Memory B cell (primary cell): ENCODE measurements around the gene ERAL1.
"Not testable (repeated sequence)": the region's sequence is repeated elsewhere in the genome, so short reads cannot be mapped to it uniquely, and the experiment has no call there.

ENCODE experiments used
- ATAC-seq: fragments of 150-1000 bp; cut with Tn5 transposase; 2 replicates; pipeline ENCODE4 v1.10.0; 2021; ENCODE audit warnings: low read depth, mild to moderate bottlenecking, moderate library complexity
- DNase-seq, 2 donors: peaks; one replicate each; pipeline ENCODE4 v3.0.0; 2022; ENCODE audit warnings: low spot score in 2 of 2
- H3K27ac Mint-ChIP-seq: one replicate; pipeline ENCODE4 v1.8.0; 2022; ENCODE audit warnings: mild to moderate bottlenecking, moderate library complexity, mixed read lengths
- H3K27me3 Mint-ChIP-seq: one replicate; pipeline ENCODE4 v1.8.0; 2022; ENCODE audit warnings: mixed read lengths
- H3K36me3 Mint-ChIP-seq: one replicate; pipeline ENCODE4 v1.8.0; 2022; ENCODE audit warnings: mild to moderate bottlenecking, mixed read lengths
- H3K4me1 Mint-ChIP-seq: one replicate; pipeline ENCODE4 v1.8.0; 2022; ENCODE audit warnings: mixed read lengths
- H3K4me3 Mint-ChIP-seq: one replicate; pipeline ENCODE4 v1.8.0; 2022; ENCODE audit warnings: mild to moderate bottlenecking, moderate library complexity, mixed read lengths
- H3K9me3 Mint-ChIP-seq: one replicate; pipeline ENCODE4 v1.8.0; 2022; ENCODE audit warnings: mixed read lengths

Gene ERAL1

DNA sequence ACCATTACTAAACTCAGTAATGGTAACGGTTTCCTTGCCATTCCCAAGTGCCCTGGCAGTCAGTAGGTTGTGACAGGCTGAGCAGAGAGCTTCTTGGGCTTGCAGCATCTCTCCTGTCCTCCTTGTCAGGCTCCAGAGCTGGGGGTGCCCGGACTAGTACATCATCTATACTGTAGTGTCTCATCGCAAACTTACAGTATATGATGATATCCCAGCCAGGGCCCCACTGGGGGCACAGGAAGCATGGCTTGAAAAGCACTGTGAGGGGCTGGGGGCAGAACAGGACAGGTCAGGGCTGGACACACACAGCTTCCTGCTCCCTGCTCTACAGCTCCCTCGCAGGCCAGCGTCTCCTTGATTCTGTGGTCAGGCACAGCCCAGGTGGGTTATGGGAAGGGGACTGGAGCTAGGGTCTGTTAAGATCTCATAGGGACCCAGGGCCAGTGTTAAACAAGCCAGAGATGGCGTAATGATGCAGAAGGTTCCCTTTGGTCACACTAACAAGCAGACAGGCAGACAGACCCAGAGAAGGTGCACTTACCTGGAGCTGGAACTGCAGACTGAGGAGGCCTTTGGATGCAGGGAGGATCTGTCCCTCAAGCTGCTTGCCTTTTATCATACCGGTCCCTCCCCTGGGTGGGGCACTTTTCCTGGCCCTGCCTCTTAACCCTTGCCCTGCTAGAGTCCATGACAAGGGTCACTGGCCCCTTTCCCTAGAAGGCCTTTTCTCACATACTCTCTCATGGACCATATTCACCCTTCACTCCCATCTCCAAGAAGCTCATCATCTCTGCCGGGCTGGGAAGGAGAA lies 6.8 kb downstream of the ERAL1 start:
- H3K9me3 Mint-ChIP-seq, result no peaks in the 10 kb centered on the region
- H3K36me3 Mint-ChIP-seq, result peaks cover 19% of the 10 kb centered on the region
- H3K4me1 Mint-ChIP-seq, result peaks cover 15% of the 10 kb centered on the region
- no peak overlapping the region for H3K27ac Mint-ChIP-seq
- ATAC-seq, result no peak
- no peak for DNase-seq
- no peaks in the 10 kb centered on the region for H3K27me3 Mint-ChIP-seq
- no peak overlapping the region for H3K4me3 Mint-ChIP-seq

DNA sequence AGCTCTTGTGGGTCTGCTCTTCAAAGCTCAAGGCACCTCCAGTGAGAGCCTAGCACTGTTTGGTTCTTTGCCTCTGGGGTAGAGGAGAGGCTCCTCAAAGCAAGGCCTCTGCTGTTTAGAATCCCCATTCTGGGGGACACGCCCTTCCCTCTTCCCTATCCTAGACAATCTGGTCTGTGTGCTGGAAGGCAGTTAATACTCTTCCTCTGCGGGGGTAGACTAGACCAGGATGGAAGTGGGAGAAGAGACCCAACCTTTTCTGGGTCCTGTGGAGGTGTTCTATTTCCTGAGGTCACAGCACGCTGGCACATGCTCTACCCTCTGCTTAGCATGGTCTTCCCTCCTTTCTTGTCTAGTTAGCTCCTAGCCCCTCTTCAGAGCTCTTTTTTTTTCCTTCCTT lies 7.7 kb downstream of the ERAL1 start:
- H3K9me3 Mint-ChIP-seq, result no peaks in the 10 kb centered on the region
- no peak overlapping the region for H3K4me3 Mint-ChIP-seq
- ATAC-seq (no peak), DNase-seq (no peak)
- no peak overlapping the region for H3K27ac Mint-ChIP-seq
- H3K36me3 Mint-ChIP-seq, result peaks cover 17% of the 10 kb centered on the region
- H3K4me1 Mint-ChIP-seq, result peaks cover 15% of the 10 kb centered on the region
- H3K27me3 Mint-ChIP-seq, result no peaks in the 10 kb centered on the region

DNA sequence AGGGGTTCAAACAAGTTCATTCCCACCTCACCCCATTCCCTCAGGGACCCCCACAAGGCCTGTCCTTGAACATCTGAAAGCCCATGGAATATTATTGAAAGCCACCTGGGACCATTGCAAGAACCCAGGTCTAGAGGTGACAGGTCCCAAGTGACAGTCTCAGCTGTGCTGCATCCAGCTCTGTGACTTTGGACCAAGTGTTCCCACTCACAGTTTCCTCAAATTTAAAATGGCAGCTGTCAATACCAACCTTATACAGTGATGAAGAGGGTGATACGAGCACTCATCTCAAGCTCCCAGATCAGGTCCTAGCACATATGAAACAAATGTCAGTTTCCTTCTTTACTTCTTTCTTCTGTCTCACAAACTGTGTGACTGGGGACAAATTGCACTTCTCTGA lies 9.1 kb downstream of the ERAL1 start:
- no peak for DNase-seq
- peaks cover 15% of the 10 kb centered on the region for H3K4me1 Mint-ChIP-seq
- H3K36me3 Mint-ChIP-seq, result peaks cover 7% of the 10 kb centered on the region
- no peak overlapping the region for H3K4me3 Mint-ChIP-seq
- H3K27ac Mint-ChIP-seq, result no peak overlapping the region
- no peak for ATAC-seq
- no peaks in the 10 kb centered on the region for H3K27me3 Mint-ChIP-seq
- no peaks in the 10 kb centered on the region for H3K9me3 Mint-ChIP-seq

DNA sequence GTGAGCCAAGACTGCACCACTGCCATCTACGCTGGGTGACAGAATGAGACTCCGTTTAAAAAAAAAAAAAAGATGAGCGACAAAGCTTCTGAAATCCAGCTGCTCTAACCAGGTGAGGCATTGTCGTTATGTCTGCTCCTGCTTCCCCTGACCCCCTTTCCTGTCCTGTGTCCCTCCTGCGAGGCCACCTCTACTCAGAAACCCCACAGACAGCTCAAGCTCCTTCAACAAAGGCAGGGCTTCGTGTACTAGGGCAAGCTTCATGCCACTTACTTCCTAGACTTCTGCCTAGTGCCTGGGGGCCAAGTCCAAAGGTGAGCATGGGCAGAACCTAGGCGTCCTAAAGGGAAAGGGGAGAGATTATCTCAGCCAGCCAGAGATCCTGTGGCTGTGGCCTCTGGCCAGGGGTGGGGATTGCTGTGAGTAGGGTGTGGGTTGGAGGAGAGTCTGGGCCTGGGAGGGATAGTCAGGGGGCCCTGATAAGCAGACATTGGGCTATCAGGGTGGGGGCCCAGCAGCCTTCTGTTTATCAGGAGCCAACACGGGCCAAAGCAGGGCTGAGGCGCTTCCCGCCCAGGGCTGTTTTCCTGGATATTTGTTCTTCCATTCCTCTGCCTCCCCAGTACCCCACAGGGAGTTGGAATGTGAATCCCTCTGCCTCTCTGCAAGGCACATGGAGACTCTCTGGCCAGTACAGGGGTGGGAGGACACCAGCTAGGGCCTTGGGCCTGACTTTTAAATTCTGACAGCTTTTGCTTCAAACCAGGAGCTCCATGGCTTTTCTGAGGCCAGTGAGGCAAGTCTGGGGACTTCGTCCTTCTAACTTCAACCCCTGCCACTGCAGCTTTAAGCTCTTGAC lies 10.4 kb downstream of the ERAL1 start:
- ATAC-seq (peak; percentile 11), DNase-seq (no peak)
- Mint-ChIP-seq H3K27me3 (no peaks in the 10 kb centered on the region), H3K9me3 (no peaks in the 10 kb centered on the region), H3K27ac (peak overlapping the region; percentile 85), H3K36me3 (peaks cover 5% of the 10 kb centered on the region), H3K4me1 (peaks cover 15% of the 10 kb centered on the region), H3K4me3 (peak overlapping the region; percentile 64)

DNA sequence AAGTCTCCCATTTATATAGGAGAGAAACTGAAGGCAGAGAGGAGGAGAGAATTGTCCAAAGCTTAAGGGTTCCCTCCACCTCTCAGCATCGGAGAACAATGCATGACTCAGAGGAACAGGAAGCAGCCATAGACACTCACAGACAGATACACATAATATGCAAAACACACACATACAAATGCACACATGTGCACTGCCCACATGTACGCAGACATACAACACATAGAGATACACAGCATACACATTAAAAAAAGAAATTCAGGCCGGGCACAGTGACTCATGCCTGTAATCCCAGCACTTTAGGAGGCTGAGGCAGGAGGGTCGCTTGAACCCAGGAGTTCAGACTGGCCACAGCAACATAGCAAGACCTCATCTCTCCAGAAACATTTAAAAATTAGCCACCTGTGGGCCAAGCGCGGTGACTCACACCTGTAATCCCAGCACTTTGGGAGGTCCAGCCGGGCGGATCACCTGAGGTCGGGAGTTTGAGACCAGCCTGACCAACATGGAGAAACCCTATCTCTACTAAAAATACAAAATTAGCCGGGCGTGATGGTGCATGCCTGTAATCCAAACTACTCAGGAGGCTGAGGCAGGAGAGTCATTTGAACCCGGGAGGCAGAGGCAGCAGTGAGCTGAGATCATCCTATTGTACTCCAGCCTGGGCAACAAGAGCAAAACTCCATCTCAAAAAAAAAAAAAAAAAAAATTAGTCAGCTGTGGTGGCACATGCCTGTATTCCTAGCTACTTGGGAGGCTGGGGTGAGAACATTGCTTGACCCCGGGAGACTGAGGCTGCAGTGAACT lies 11.3 kb downstream of the ERAL1 start:
- Mint-ChIP-seq H3K27me3 (no peaks in the 10 kb centered on the region), H3K36me3 (no peaks in the 10 kb centered on the region), H3K4me3 (peak overlapping the region; percentile 64), H3K4me1 (peaks cover 18% of the 10 kb centered on the region), H3K9me3 (no peaks in the 10 kb centered on the region), H3K27ac (peak overlapping the region; percentile 85)
- ATAC-seq (peak; percentile 100), DNase-seq (peak in 1 of 2 donors; percentile 30)

DNA sequence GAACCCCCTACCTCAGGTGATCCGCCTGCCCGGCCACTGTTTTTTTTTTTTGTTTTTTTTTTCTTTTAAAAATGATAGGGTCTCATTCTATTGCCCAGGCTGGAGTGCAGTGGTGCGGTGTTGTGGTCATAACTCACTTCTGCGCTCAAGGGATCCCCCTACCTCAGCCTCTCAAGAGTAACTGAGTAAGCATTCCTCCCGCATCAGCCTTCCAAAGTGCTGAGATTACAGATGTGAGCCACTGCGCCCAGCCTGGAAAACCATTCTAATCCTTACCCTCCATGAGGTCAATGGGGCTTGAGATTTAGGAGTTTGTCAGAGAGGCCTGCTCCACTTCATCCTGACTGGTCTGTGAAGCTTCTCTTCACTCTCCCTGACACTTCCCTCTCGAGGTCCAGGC lies 12.5 kb downstream of the ERAL1 start:
- DNase-seq, result no peak
- Mint-ChIP-seq H3K4me1 (peaks cover 22% of the 10 kb centered on the region), H3K27ac (no peak overlapping the region), H3K9me3 (no peaks in the 10 kb centered on the region), H3K36me3 (no peaks in the 10 kb centered on the region), H3K27me3 (no peaks in the 10 kb centered on the region), H3K4me3 (no peak overlapping the region)
- ATAC-seq, result no peak

DNA sequence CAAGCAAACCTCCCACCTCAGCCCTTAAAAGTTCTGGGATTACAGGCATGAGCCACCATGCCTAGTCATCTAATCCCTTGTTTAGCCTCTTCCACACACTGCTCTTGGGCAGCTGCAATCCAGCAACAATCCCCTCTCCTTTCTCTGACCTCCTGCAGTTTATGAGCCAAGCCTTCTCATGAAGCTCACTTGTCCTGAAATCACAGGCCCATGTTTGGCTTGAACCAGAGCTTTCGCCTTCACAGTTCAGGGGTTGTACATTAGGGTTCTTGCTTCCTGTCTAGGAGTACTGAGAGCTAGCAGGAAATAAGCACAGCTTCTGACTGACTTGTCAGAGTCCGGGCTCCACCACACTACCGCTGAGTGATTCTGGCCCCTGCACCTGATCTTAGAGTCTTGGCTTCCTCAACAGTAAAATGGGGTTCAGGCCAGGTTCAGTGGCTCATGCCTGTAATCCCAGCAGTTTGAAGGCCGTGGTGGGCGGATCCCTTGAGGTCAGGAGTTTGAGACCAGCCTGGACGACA lies 16.3 kb downstream of the ERAL1 start:
- H3K4me3 Mint-ChIP-seq, result peak overlapping the region; percentile 35
- DNase-seq (peak; percentile 33 to 39), ATAC-seq (peak; percentile 100)
- no peaks in the 10 kb centered on the region for H3K9me3 Mint-ChIP-seq
- H3K27ac Mint-ChIP-seq, result peak overlapping the region; percentile 89
- no peaks in the 10 kb centered on the region for H3K36me3 Mint-ChIP-seq
- H3K27me3 Mint-ChIP-seq, result no peaks in the 10 kb centered on the region
- peaks cover 16% of the 10 kb centered on the region for H3K4me1 Mint-ChIP-seq

DNA sequence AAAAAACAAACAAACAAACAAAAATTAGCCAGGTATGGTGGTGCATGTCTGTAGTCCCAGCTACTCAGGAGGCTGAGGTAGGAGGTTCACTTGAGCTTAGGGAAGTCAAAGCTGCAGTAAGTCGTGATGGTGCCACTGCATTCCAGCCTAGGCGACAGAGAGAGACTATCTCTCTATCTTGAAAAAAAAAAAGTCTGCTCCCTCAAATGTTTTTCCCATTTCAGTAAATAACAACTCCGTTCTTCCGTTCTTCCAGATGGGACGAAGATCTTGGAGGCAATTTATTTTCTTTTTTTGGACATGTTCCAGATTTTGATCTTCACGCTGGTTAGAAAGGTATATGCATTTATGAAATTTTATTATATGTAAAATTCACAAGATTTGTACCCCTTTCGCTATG lies 19.0 kb downstream of the ERAL1 start:
- Mint-ChIP-seq H3K4me1 (peaks cover 20% of the 10 kb centered on the region), H3K36me3 (peaks cover 6% of the 10 kb centered on the region), H3K27me3 (no peaks in the 10 kb centered on the region), H3K4me3 (no peak overlapping the region), H3K27ac (no peak overlapping the region), H3K9me3 (no peaks in the 10 kb centered on the region)
- ATAC-seq, result no peak
- DNase-seq, result no peak

DNA sequence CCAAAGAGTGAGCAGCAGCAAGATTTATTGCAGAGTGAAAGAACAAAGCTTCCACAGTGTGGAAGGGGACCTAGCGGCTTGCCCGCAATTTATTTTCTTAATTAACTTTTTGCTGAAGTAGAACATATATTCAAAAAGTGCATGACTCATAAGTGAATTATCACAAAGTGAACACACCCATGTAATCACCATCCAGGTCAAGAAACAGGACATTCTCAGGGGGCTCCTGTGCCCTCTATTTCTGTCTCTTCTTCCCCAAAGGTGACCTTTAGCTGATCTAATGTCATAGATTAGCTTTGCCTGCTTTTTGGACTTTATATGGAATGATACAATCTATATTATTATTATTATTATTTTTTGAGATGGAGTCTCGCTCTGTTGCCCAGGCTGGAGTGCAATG lies 19.9 kb downstream of the ERAL1 start:
- peaks cover 12% of the 10 kb centered on the region for H3K36me3 Mint-ChIP-seq
- H3K4me3 Mint-ChIP-seq, result no peak overlapping the region
- DNase-seq (no peak), ATAC-seq (no peak)
- peaks cover 20% of the 10 kb centered on the region for H3K4me1 Mint-ChIP-seq
- H3K9me3 Mint-ChIP-seq, result no peaks in the 10 kb centered on the region
- H3K27me3 Mint-ChIP-seq, result no peaks in the 10 kb centered on the region
- H3K27ac Mint-ChIP-seq, result no peak overlapping the region

DNA sequence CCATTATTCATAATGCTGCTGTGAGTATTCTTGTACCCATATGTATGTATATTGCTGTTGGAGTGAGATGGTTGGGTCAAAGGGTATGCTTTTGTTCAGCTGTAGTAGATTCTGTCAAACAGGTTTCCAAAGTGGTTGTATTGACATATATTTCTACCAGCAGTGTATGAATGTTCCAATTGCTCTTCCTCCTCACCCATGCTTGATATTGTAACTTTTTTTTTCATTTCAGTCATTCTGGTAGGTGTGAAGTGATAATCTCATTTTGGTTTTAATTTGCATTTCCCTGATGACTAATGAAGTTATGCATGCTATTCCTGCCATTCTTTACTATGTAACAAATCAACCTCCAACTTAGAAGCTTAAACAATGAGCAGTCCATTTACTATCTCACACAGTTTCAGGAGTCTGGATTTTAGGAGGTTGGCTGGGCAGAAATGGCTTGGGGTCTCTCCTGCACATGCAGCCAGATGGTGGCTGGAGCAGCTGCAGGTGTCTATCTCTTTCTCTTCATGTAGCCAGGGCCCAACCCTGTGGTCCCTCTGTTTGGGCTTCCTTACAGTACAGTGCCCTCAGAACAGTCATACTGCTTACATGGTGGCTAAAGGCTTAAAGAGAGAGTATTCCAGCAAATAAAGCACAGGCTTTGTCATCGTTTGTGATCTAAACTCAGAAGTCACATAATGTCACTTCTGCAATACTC lies 21.2 kb downstream of the ERAL1 start:
- DNase-seq (no peak), ATAC-seq (no peak)
- peaks cover 21% of the 10 kb centered on the region for H3K4me1 Mint-ChIP-seq
- peaks cover 18% of the 10 kb centered on the region for H3K36me3 Mint-ChIP-seq
- peak overlapping the region; percentile 31 for H3K27ac Mint-ChIP-seq
- H3K4me3 Mint-ChIP-seq, result no peak overlapping the region
- no peaks in the 10 kb centered on the region for H3K9me3 Mint-ChIP-seq
- no peaks in the 10 kb centered on the region for H3K27me3 Mint-ChIP-seq

DNA sequence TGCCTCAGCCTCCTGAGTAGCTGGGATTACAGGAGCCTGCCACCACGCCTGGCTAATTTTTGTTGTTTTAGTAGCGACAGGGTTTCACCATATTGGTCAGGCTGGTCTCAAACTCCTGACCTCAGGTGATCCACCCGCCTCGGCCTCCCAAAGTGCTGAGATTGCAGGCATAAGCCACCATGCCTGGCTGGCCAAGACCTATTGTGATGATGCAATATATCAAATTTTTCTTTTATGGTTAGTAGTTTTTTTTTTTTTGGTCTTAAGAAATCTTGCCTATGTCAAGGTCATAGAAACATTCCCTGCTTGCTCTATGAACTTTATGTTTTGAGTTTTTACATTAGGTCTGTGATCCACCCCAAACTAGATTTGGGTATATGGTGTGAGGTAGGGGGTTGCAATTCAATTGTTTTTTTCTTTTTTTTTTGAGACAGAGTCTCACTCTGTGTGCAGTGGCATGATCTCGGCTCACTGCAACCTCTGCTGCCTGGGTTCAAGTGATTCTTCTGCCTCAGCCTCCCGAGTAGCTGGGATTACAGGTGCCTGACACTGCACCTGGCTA lies 22.4 kb downstream of the ERAL1 start:
- Mint-ChIP-seq H3K36me3 (peaks cover 24% of the 10 kb centered on the region), H3K4me1 (peaks cover 12% of the 10 kb centered on the region)
- H3K4me3 Mint-ChIP-seq, H3K9me3 Mint-ChIP-seq, DNase-seq, ATAC-seq, H3K27me3 Mint-ChIP-seq, H3K27ac Mint-ChIP-seq: not testable (repeated sequence)

DNA sequence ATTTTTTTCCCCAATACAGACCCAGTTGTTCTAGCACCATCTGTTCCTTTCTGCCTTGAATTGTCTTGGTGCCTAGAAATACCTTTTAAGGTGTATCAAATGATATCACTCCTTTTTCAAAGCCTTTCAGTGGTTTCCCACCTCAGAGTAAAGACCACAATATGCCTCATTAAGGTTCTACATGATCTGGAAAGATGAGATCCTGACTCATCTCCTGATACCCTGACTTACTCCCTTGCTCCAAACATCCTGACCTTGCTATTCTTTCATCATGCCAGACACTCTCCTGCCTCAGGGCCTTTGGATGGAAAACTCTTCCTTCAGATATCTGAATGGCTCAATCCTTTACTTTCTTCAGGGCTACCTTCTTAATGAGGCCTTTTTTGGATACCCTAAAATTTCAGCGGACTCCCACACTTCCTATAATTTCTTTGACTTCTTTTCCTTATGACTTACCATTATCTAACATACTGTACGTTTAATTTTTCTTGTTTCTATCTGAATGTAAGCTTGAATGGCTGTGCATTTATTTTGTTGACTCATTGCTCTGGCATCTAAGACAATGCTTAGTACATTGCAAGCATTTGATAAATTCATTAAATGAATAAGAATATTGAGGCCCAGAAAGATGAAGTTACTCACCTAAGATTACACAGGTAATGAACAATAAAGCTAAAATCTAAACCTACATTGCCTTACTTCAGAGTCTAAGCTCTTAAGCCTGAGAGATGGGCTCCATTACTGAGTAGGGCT lies 23.5 kb downstream of the ERAL1 start:
- Mint-ChIP-seq H3K4me1 (peaks cover 12% of the 10 kb centered on the region), H3K27me3 (no peaks in the 10 kb centered on the region), H3K27ac (no peak overlapping the region), H3K36me3 (peaks cover 28% of the 10 kb centered on the region), H3K4me3 (no peak overlapping the region), H3K9me3 (no peaks in the 10 kb centered on the region)
- DNase-seq, result no peak
- ATAC-seq, result no peak
